Measurements from ENCODE around the gene SPOCK1. TPM values are rescaled to one million over a fixed set of nuclear protein-coding genes. Genes with fewer than 3 reads are reported as not detected.

The SPOCK1 gene
- total and polyA plus RNA-seq, 9 of the 15 experiments (the other 6 are each of a cell fraction or from before 2014, with no cell fraction given): 0.01 to 0.35 (median 0.04) TPM; not detected in 6

- Histone ChIP-seq H3K36me3 (ENCODE audit: control insufficient read depth, insufficient read depth, low read length) (no peaks in the 10 kb centered on the region), H3K9me3 (replicated peaks; ENCODE audit: control insufficient read depth, insufficient read depth, low read depth, low read length) (no peaks in the 10 kb centered on the region), H3K27ac (ENCODE audit: extremely low read depth, low read depth, low read length) (no peak overlapping the region), H3K79me2 (ENCODE audit: control insufficient read depth, insufficient read depth, low read length) (no peaks in the 10 kb centered on the region), H3K9ac (ENCODE audit: insufficient read depth in 1 of 2, low read depth in 2 of 2, low read length in 2 of 2) (no peak overlapping the region), H3K9me1 (ENCODE audit: control insufficient read depth, insufficient read depth, low read length) (no peaks in the 10 kb centered on the region), H3K4me2 (ENCODE audit: insufficient read depth, low read length) (no peak overlapping the region), H3K27me3 (ENCODE audit: control insufficient read depth in 2 of 2, insufficient read depth in 2 of 2, low read length in 2 of 2) (no peaks in the 10 kb centered on the region), H3K4me3 (no peak overlapping the region), H4K20me1 (replicated peaks; ENCODE audit: control insufficient read depth, insufficient read depth, low read length) (no peaks in the 10 kb centered on the region), H3K4me1 (replicated peaks in 1 of 2; ENCODE audit: control insufficient read depth in 2 of 2, insufficient read depth in 2 of 2, low read length in 2 of 2) (no peaks in the 10 kb centered on the region), H2AFZ (ENCODE audit: low read depth, low read length) (no peak overlapping the region)
- TF ChIP-seq ZNF707 (CRISPR knock-in tag; conservative IDR thresholded peaks at IDR 0.05) (no peak), CC2D1A (IDR thresholded peaks at IDR 0.05) (no peak), CHD2 (IDR thresholded peaks at IDR 0.05; ENCODE audit: low read depth, low read length) (no peak), GABPB2 (CRISPR knock-in tag; conservative IDR thresholded peaks at IDR 0.05) (no peak), MAFK (IDR thresholded peaks at IDR 0.05; ENCODE audit: low read length) (no peak), ZNF589 (CRISPR knock-in tag; IDR thresholded peaks at IDR 0.05; ENCODE audit: low read depth) (no peak), RFX5 (IDR thresholded peaks at IDR 0.05; ENCODE audit: low read depth, low read length) (no peak), PRMT5 (CRISPR knock-in tag; IDR thresholded peaks at IDR 0.05) (no peak), ZNF518B (CRISPR knock-in tag; IDR thresholded peaks at IDR 0.05) (no peak)
- TF ChIP-seq, protein P1, sequence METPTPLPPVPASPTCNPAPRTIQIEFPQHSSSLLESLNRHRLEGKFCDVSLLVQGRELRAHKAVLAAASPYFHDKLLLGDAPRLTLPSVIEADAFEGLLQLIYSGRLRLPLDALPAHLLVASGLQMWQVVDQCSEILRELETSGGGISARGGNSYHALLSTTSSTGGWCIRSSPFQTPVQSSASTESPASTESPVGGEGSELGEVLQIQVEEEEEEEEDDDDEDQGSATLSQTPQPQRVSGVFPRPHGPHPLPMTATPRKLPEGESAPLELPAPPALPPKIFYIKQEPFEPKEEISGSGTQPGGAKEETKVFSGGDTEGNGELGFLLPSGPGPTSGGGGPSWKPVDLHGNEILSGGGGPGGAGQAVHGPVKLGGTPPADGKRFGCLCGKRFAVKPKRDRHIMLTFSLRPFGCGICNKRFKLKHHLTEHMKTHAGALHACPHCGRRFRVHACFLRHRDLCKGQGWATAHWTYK (CRISPR knock-in tag; IDR thresholded peaks at IDR 0.05): no peak
- TF ChIP-seq, protein P2, sequence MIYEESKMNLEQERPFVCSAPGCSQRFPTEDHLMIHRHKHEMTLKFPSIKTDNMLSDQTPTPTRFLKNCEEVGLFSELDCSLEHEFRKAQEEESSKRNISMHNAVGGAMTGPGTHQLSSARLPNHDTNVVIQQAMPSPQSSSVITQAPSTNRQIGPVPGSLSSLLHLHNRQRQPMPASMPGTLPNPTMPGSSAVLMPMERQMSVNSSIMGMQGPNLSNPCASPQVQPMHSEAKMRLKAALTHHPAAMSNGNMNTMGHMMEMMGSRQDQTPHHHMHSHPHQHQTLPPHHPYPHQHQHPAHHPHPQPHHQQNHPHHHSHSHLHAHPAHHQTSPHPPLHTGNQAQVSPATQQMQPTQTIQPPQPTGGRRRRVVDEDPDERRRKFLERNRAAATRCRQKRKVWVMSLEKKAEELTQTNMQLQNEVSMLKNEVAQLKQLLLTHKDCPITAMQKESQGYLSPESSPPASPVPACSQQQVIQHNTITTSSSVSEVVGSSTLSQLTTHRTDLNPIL (CRISPR knock-in tag; IDR thresholded peaks at IDR 0.05): no peak
- ATAC-seq (no peak), DNase-seq (ENCODE audit: extremely low read depth in 1 of 4, low spot score in 3 of 4) (no peak), FAIRE-seq (no peak)
- intact Hi-C loops (cut with micrococcal nuclease) (no loop called here), in situ Hi-C loops (cut with MboI) (no loop called here)
- BruUV-seq (replicated peaks): no TSS peak
- ChIA-PET POLR2A (no interaction called here), CTCF (ENCODE audit: low intra/inter-chr PET ratio) (no interaction called here)
These were observed 403.5 kb downstream of the SPOCK1 start for GRCh38 chr5:137095597-137095996.
